Right kidney (tissue), 1 donor: ENCODE results near the gene C5orf15.
"Not testable (repeated sequence)": the region's sequence is repeated elsewhere in the genome, so short reads cannot be mapped to it uniquely, and the experiment has no call there.

ENCODE experiments used
- DNase-seq: peaks from one replicate; pipeline ENCODE4 v3.0.0-alpha.2; 2016

Gene C5orf15

GRCh38 chr5:133938039-133938821 lies 30.2 kb downstream of the C5orf15 start:
- DNase-seq, result no peak

- not testable (repeated sequence) for DNase-seq
These were observed 30.8 kb downstream of the C5orf15 start for GRCh38 chr5:133937628-133938027.

DNA sequence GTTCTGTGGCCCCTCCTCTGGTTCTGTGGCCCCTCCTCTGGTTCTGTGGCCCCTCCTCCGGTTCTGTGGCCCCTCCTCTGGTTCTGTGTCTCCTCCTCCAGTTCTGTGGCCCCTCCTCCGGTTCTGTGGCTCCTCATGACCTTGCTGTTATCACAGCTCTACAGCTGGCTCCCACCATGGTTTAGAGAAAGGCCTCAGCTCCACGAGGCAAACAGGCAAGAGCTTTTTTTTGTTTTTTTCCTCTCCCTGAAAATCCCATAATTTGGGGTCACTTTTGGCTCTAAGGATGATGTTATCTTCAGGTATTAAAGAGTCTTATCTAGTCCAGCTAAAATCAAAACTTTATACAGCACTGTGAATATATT lies 31.8 kb downstream of the C5orf15 start:
- DNase-seq, result no peak

DNA sequence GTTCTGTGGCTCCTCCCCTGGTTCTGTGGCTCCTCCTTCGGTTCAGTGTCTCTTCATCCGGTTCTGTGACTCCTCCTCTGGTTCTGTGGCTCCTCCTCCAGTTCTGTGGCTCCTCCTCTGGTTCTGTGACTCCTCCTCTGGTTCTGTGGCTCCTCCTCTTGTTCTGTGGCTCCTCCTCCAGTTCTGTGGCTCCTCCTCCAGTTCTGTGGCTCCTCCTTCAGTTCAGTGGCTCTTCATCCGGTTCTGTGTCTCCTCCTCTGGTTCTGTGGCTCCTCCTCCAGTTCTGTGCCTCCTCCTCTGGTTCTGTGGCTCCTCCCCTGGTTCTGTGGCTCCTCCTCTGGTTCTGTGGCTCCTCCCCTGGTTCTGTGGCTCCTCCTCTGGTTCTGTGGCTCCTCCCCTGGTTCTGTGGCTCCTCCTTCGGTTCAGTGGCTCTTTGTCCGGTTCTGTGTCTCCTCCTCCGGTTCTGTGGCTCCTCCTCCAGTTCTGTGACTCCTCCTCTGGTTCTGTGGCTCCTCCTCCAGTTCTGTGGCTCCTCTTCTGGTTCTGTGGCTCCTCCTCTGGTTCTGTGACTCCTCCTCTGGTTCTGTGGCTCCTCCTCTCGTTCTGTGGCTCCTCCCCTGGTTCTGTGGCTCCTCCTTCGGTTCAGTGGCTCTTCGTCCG lies 32.3 kb downstream of the C5orf15 start:
- not testable (repeated sequence) for DNase-seq

DNA sequence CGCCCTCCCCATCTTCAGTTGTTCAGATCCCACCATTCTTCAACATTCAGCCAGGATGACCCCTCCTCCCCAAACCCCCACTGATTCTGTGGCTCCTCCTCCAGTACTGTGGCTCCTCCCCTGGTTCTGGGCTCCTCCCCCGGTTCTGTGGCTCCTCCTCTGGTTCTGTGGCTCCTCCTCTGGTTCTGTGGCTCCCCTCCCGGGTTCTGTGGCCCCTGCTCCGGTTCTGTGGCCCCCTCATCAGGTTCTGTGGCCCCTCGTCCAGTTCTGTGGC lies 32.8 kb downstream of the C5orf15 start:
- DNase-seq, result no peak

GRCh38 chr5:133934822-133935666 lies 33.4 kb downstream of the C5orf15 start:
- no peak for DNase-seq

DNA sequence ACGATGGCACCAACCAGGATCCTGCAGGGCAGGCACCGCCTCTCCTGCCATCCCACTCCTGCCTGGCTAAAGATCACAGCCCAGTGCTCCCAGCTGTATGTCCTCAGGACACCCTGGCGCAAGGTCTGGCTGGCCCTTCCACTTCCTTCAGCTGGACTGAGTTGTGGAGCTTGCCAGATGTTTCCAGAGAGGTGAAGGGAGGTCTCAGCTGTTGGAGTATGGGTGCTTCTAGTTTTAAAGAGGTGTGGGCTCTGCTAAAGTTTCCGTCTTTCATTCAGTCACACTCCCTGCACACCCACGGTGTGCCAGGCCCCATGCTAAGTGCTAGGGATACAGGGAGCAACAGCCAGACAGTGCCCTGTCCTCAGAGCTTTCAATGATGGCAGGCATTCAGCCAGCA lies 34.1 kb downstream of the C5orf15 start:
- no peak for DNase-seq

DNA sequence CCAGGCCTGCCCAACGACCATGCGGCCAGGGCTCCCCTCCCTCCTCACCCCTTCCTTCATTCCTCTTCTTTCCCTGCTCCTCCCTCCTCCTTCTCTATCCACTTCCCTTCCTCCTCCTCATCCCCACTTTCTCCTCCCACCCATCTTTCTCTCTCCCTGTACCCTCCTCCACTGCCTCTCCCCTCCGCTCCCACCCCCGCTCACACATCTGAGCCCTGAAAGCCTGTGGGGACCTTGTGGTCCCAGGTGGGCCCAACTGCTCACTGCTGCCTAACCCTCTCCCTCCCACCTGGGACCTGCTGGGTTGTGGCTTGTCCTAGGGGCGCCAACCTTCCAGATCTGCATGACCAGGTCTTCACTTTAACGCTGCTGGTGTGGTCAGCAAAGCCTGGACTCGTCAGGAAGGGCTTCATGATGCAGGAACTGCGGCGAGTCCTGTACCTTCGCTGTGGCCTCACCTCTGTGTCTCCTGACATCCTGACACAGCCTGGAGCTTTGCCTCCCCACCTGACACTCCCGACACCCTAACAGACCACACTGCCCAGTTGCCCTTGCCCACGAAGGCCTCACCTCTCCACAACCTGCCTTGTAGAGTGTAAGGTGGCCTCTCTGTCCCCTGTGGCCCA lies 34.6 kb downstream of the C5orf15 start:
- no peak for DNase-seq

- DNase-seq, result no peak
These were observed 35.3 kb downstream of the C5orf15 start for GRCh38 chr5:133933169-133933509.

GRCh38 chr5:133932441-133933168 lies 35.8 kb downstream of the C5orf15 start:
- no peak for DNase-seq

DNA sequence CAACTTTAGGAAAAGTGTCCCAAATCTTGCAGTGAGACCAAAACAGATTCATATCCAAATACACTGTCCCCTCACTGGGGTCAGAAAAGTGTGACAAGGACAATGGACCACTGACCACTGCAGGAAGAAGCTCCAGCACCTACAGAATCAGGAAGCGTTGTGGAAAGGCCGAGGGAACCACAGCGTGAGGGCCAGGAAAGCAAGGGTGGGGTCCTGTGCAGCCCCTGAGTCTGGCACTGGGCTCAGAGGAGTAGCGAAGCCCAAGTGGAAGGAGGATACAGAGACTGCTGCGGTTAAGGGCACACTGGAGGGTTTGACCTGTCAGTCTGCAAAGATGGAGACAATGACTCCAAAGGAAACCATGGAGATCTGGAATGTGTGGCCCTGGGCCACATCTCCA lies 36.9 kb downstream of the C5orf15 start:
- no peak for DNase-seq

DNA sequence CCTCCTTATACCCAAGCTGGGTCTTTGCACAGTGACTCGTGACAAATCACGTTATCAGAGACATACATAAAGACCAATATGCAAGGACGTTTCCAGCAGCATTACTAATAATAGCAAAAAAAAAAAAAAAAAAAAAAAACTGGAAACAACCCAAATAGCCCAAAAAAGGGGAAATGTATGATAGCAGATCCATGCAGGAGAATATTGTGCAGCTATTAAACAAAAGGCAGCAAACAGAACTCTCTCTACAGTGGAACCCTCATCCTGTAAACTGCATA lies 37.7 kb downstream of the C5orf15 start:
- DNase-seq, result no peak

DNA sequence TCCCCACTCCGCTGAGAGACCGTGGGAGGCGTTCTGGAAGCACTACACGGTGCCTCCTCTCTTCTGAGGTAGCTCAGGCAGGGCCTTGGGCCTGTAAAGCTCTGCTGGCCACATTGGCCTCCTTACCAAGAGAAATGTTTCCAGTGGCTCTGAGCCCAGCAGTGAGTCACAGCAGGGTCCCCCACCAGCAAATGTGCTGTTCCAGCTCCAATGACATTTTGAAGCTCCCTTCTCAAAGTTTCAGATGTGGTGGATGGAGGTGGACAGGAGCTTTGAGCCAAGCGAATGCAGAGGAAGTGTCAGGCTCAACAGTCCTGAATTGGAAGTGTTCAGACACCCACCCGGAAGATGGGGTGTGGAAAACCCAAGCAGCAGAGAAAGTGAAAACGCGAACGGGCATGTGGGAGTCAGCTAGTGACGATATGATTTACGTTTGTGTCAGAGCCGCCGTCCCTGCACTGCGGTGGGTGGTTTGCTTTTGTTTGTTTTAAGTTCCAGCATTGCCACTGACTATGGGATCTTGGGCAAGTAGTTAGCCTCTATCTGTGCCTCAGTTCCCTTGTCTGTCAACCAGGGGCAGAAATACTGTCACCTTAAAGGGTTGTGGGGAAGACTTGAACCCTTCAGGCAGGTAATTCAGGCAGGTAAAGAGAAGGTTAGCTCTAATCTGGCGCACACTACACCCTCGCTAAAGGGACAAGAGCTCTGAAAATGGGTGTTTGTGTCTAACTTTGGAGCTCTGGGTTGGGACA lies 38.2 kb downstream of the C5orf15 start:
- no peak for DNase-seq

GRCh38 chr5:133928587-133929393 lies 39.6 kb downstream of the C5orf15 start:
- DNase-seq, result no peak

DNA sequence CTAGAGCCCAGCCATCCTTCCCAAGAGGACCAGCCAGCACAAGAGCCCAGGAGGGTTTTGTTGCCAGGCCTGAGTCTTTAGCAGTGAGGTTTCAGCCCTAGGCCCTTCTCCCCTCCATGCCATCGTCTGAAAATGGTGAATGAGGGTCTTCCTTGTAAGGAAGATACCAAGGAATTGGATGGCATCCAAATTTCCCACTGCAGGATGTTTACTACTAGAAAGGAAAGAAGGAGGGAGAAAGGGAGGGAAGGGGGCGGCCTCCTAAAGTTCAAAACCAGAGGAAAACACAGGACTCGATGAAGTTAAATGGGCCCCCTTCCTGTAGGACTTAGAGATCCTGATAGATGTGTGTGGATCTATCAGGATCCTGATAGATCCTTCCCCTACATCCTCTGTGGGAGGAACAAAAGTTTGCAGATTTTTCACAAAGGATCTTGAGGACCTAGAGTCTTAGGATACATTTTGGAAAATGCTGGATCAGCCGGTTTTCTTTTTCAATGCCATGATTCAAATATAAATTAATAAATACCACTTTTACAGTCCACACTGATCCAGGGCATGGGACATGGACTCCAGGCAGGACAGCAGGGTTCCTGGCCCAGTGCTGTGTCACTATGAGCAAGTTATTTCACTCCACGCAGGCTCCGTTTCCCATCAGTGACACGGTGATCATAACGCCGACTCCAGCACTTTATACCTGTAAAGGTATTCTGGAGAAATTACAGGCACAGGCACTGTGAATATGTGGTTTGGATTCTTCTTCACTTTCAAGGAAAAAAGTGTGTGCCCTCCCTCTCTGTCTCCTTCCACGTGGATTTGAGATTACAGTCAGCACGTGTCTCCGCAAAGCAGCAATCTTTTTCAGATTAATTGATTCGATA lies 40.9 kb downstream of the C5orf15 start:
- peak; percentile 51 for DNase-seq

DNA sequence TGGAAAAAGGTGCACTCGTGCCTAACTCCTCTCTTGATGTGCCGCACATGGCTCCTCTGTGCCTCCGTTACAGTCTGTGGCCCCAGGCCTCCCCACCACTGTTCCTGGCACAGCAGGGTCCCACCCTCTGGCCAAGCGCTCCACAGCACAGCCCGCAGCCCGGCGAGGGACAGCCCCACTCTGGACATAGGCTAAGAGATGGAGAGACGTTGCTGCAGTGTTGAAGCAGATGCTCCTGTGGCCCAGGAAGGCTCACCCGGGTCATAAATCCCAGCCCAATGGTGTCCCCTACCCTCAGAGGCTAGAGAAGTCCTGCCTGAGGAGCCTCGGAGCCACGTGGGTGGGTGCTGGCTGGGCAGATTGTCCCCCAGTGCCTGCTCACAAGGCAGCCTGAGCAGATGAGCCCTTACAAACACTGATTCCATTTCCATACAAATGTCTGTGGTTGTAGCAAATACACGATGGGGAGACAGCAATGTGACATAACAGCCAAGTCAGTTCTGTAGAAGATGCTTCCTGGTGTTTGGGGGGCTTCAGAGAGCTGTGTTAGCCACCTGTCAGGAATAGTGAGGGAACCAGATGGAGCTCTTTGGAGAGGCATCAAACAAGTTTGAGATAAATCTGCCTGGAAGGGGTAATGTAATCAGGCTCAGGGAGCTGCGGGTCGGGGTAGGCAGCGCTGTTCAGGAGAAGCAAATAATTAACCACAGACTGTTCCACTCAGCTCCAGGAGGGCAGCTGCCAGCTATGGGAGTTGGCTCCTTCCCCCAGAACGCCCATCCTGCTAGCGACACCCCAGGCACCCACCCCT lies 41.7 kb downstream of the C5orf15 start:
- DNase-seq, result peak; percentile 55

DNA sequence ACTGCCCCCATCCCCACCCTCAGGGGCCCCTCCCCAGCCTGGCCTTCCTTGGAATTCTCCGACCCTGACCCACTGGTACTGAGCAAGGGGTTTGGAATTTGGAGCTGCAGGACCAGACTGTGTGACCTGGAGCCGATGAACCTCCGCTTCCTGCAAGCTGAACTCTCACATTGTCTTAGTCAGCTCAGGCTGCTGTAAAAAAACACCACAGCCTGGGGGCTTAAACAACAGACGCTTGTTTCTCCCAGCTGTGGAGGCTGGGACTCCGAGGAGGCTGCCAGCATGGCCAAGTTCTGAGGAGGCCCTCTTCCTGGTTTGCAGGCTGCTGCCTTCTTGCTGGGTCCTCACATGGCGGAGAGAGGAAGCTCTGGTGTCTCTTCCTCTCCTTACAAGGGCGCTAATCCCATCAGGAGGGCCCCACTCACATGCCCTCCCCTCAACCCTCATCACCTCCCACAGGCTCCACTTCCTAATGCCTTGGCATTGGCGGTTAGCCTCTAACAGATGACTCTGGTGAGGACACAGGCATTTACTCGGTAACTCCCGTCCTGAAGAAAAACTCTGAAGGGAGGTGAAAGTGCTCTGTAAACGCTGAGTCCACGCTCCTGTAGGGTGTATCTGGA lies 42.4 kb downstream of the C5orf15 start:
- no peak for DNase-seq

DNA sequence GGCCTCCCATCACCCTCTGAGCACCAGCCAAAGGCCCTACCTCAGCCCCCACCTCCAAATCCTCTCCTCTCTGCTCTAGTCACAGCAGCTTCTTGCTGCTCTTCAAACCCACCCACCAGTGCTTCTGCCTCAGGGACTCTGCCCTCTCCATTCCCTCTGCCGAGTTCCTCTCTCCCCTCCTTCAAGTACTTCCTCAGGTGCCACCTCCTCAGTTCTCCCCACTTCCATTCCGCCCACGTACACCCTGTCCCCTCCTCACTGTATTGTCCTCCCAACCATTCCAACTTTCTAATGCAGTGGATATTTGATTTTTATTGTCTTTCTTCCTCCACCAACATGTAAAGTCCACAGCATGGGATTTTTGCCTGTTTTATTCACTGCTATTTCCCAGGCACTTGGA lies 43.2 kb downstream of the C5orf15 start:
- DNase-seq, result no peak
